Measurements from ENCODE around the gene SIRT6.
"Not testable (repeated sequence)": the region's sequence is repeated elsewhere in the genome, so short reads cannot be mapped to it uniquely, and the experiment has no call there.

SIRT6 gene

GRCh38 chr19:4200940-4201542, 18.7 kb upstream of the SIRT6 start:
- no peak for DNase-seq (ENCODE audit: extremely low read depth in 1 of 2, low read depth in 1 of 2)

DNA sequence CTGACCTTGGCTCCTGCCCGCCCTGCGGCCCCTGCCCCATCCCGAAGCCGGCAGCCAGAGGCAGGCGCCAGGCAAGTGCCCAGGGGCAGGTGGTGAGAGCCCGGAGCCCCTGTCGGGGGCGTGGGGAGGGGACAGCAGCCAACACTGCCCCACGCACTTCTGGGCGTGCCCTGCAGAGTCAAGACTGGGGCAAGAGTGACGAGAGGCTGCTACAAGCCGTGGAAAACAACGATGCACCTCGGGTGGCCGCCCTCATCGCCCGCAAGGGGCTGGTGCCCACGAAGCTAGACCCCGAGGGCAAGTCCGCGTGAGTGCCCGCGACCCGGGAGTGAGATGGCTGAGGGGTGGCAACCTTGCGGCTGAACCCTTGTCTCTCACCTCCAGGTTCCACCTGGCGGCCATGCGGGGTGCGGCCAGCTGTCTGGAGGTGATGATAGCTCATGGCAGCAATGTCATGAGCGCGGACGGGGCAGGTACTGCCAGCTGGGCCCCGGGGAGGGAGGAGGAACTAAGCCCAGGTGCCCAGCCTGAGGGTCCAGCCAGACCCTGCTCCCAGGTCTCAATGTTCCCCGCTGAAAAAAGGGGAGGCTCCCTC, 17.4 kb upstream of the SIRT6 start:
- no peak for DNase-seq (ENCODE audit: extremely low read depth in 1 of 2, low read depth in 1 of 2)

DNA sequence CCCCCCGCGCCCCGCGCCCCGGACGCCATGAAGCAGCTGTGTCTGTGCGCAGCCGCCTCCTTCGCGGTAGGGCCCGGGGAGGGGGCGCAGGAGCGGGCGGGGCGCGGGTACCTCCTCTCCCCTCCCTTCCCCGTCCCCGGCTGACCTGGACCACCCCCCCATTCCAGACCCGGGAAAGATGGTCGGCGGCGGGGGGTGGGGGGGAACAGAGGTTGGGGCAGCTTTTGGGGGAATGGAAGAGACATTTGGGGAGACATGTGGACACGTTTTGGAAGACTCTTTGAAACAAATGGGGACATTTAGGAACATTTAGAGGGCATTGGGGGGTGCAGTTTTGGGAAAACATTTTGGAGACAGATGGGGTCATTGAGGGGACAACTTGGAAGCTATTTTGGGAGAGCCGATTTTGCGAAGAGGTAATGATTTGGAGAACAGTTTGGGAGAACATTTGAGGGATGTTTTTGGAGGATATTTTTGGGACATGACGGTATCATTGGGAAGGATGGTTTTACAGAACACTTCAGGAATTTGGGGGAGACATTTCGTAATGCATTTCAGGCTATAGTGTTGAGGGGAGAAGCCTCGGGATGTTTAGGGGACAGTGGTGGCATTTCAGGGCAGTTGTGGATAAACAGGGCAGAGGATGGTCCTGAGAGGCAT, 16.2 kb upstream of the SIRT6 start:
- DNase-seq (ENCODE audit: extremely low read depth in 1 of 2, low read depth in 1 of 2), result no peak

DNA sequence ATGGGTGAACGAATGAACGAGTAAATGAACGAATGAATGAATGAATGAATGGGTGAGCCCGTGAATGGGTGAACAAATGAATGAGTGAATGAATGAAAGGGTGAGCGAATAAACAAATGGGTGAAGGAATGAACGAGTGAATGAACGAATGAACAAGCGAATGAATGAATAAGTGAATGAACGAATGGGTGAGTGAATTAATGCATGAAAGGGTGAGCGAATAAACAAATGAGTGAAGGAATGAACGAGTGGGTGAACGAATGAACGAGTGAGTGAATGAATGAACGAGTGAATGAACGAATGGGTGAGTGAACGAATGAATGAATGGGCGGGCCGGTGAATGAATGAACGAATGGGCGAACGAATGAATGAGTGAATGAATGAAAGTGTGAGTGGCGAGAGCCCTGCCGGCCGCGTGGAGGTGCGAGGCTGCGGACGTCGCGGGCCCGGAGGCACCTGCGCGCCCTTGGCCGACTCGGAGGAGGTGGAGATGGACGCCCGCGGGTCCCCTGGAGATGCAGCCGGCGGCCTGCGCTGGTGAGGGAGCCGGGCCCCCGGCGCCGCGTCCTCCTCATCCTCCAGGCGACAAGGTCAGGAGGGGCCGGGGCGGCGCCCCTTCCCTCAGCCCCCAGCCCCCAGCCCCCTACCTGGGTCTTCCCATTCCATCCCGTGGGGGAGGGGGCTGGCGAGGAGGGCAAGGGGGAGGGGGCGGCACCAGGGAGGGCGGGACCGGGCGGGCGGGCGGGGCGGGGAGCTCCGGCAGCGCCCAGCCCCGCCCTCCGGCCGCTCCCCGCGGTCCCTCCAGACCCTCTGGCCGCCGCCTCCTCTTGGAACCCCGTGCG, 15.5 kb upstream of the SIRT6 start:
- no peak for DNase-seq (ENCODE audit: extremely low read depth in 1 of 2, low read depth in 1 of 2)

DNA sequence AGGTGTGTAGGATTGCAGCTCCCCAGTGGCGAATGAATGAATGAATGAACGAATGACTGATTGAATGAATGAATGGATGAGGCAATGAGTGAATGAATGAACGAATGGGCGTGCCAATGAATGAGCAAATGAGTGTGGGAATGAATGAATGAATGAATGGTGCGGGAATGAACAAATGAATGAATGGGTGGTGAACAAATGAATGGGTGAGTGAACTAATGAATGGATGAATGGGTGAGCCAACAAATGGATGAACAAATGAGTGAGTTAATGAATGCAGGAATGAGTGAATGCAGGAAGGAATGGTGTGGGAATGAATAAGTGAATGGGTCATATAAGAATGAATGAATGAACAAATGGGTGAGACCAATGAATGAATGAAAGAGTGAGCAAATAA, 14.9 kb upstream of the SIRT6 start:
- no peak for DNase-seq (ENCODE audit: extremely low read depth in 1 of 2, low read depth in 1 of 2)

GRCh38 chr19:4196587-4197148, 14.3 kb upstream of the SIRT6 start:
- DNase-seq (ENCODE audit: extremely low read depth in 1 of 2, low read depth in 1 of 2), result no peak

DNA sequence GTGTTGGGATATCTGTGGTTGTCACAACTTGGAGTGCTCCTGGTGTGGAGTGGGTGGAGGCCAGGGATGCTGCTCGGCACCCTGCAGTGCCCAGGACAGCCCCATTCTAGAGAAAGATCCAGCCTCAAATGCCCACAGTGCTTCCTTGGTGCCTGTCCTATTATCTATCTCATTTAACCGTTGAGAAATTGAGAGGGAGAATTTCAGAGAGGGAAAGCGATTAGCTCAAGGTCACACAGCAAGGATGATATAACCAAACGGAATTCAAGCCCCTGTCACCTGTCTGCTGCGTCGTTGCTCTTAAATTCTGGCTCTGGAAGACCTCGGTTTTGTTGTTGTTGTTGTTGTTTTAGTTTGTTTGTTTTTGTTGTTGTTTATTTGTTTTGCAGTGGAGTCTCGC, 13.6 kb upstream of the SIRT6 start:
- DNase-seq (ENCODE audit: extremely low read depth in 1 of 2, low read depth in 1 of 2), result no peak

DNA sequence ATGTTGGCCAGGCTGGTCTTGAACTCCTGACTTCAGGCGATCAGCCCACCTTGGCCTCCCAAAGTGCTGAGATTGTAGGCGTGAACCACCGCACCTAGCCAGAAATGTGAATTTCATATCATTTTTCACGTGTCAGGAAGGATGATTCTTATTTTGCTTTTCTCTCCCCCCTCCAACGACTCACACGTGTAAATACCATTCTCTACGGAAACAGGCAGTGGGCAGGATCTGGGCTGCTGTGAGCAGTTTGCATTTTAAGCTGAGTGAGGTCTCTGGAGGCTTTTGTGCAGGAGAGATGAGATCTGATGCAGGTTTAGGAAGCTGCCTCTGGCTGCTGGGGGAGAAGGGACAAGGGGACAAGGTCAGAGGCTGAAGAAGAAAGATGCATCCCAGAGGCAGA, 12.0 kb upstream of the SIRT6 start:
- no peak for DNase-seq (ENCODE audit: extremely low read depth in 1 of 2, low read depth in 1 of 2)

- DNase-seq (ENCODE audit: extremely low read depth in 1 of 2, low read depth in 1 of 2), result not testable (repeated sequence)
These were observed 10.2 kb upstream of the SIRT6 start for GRCh38 chr19:4192537-4192936.

GRCh38 chr19:4189641-4190040, 7.3 kb upstream of the SIRT6 start:
- DNase-seq (ENCODE audit: extremely low read depth in 1 of 2, low read depth in 1 of 2), result no peak

DNA sequence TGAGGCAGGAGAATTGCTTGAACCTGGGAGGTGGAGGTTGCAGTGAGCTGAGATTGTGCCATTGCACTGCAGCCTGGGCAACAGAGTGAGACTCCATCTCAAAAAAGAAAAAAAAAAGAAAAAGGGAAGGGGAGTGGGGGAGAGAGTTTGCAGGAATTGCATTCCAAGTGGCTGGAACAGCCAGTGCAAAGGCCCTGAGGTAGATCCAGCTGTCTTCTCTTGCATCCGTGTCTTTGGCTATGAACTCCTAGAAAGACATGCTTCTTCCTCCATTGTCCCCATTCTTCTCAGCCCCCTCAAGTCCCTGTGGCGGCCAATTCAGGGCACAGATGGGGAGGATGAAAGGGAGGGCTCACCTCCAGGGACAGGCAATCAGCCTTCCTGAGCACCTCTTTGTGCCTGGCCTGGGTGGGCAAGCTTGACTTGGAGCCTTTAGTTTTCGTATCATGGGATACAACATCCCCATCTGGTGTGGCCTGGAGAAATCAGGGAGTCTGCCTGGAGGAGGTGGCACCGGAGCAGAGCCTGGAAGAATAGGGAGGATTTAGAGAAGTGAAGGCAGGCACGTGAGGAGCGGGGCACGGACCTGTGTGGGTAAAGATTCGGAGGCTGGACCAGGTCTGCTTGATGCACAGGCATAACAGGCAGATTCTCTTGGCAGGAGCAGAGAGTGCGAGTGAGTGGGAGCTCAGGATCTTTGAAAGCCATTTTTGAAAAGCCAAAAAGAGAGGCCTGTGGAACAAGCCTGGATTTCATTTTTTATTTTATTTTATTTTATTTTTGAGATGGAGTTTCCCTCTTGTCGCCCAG, 5.2 kb upstream of the SIRT6 start:
- no peak for DNase-seq (ENCODE audit: extremely low read depth in 1 of 2, low read depth in 1 of 2)

GRCh38 chr19:4186087-4186993, 4.0 kb upstream of the SIRT6 start:
- DNase-seq (ENCODE audit: extremely low read depth in 1 of 2, low read depth in 1 of 2), result peak; percentile 43 to 70

- no peak for DNase-seq (ENCODE audit: extremely low read depth in 1 of 2, low read depth in 1 of 2)
These were observed 3.2 kb upstream of the SIRT6 start for GRCh38 chr19:4185413-4186086.

DNA sequence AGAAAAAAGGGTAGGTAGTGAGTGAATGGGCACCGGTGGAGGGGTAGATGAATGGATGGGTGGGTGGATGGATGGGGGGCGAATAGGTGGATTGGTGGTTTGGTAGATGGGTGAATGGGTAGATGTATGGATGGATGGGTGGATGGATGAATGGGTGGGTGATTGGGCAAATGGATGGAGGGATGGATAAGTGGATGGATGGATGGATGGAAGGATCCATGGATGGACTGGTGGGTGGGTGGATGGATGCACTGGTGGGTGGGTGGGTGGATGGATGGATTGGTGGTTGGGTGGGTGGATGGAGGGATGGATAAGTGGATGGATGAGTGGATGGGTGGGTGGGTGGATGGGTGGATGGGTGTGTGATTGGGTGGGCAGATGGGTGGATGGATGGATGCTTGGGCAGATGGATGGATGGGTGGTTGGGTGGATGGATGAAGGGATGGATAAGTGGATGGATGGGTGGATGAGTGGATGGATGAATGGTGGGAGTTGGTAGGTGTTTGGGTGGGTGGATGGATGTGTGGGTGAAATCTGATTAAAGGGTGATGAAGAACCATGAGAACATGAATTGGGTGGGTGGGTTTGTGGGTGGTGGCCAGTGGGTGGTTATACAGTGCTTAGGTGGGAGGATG, 2.5 kb upstream of the SIRT6 start:
- DNase-seq (ENCODE audit: extremely low read depth in 1 of 2, low read depth in 1 of 2), result no peak

- DNase-seq (ENCODE audit: extremely low read depth in 1 of 2, low read depth in 1 of 2), result no peak
These were observed 1.8 kb upstream of the SIRT6 start for GRCh38 chr19:4183967-4184717.

DNA sequence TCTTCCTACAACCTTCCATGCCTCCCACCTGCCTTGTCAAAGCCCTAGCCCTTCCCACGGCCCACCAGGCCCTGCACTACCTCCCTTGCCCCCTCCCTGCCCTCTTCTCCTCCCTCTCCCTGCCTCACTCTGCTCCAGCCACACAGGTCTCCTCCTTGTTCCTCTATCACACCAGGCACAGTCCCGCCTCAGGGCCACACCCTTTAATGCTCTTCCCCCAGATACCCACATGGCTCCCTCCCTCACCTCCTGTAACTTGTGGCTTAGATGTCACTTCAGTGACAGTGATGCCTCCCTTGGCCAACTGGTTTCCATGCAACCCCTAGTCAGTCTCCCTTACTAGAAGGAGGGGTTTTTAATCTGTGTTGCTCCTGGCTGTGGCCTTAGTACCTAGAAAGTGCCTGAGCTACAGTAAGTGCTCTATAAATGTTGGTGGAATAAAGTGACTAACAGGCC, 1.3 kb downstream of the SIRT6 start:
- no peak for DNase-seq (ENCODE audit: extremely low read depth in 1 of 2, low read depth in 1 of 2)

DNA sequence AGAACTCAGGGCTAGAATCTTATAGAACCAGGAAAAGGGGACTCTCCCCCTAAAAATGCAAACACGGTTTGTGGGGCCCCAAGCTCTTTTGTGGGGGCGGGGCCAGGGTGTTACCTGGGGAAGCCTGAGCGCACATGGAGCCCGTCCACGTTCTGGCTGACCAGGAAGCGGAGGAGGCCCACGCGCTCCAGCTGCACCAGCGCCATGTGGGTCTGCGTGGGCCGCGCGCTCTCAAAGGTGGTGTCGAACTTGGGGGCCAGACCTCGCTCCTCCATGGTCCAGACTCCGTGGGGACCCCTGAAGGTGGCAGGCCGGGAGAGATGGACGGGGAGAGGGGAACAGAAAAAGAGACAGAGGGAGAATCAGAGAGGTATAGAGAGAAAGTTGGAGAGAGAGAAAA, 3.4 kb downstream of the SIRT6 start:
- no peak for DNase-seq (ENCODE audit: extremely low read depth in 1 of 2, low read depth in 1 of 2)

- no peak for DNase-seq (ENCODE audit: extremely low read depth in 1 of 2, low read depth in 1 of 2)
These were observed 5.2 kb downstream of the SIRT6 start for GRCh38 chr19:4177146-4177545.

Data from stimulated activated CD8-positive, alpha-beta memory T cell treated with anti-CD3 and anti-CD28 coated beads, Interleukin-7, amount 100 ng/mL, for 48 hours (primary cell).